ENCODE results near the gene ATP6V1G2. TPM values are rescaled to one million over a fixed set of nuclear protein-coding genes. Genes with fewer than 3 reads are reported as not detected.
A peak's percentile ranks its signal among the peaks of the same experiment; 100 is the strongest.

ATP6V1G2 gene
- total and polyA plus RNA-seq, 8 donors, result 0.16 to 2.1 (median 0.50) TPM

DNA sequence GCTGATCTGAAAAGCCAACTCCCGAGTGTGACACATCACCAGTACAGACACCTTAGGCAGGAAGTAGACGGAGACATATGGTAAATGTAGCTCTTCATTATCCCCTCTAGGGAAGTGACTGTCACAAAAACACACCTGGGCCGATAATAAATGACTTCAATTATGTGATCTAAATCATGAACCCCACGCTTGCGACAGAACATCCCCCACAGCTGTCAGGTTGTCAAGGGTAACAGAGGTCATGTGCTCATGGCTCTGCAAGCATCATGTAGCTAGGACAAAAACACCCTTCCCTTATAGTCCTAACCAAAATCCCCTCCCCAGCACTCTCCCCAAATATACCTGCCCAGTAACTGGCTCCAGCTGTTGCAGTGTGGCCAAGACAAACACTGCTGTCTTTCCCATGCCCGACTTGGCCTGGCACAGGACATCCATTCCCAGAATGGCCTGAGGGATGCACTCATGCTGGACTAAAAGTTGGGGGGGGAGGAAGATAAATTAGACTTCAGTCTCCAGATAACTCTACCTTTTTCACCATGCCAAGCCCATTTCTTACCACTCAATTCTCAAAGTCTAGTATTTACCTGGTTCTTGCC lies 7.5 kb downstream of the ATP6V1G2 start:
- intact Hi-C loops (cut with DNase I), result no loop called here
- Histone ChIP-seq H3K27me3 (no peaks in the 10 kb centered on the region), H3K27ac (no peak overlapping the region), H3K36me3 (peaks cover 17 to 54% (median 41%) of the 10 kb centered on the region in 3 donors), H3K4me1 (peaks cover 22 to 32% (median 22%) of the 10 kb centered on the region in 3 donors), H3K9me3 (no peaks in the 10 kb centered on the region), H3K4me3 (peak overlapping the region in 2 of 4 donors; percentile 9 to 63)
- ATAC-seq, result peak in 3 of 4 donors; percentile 24 to 51 (median 35)
- TF ChIP-seq, protein P1, sequence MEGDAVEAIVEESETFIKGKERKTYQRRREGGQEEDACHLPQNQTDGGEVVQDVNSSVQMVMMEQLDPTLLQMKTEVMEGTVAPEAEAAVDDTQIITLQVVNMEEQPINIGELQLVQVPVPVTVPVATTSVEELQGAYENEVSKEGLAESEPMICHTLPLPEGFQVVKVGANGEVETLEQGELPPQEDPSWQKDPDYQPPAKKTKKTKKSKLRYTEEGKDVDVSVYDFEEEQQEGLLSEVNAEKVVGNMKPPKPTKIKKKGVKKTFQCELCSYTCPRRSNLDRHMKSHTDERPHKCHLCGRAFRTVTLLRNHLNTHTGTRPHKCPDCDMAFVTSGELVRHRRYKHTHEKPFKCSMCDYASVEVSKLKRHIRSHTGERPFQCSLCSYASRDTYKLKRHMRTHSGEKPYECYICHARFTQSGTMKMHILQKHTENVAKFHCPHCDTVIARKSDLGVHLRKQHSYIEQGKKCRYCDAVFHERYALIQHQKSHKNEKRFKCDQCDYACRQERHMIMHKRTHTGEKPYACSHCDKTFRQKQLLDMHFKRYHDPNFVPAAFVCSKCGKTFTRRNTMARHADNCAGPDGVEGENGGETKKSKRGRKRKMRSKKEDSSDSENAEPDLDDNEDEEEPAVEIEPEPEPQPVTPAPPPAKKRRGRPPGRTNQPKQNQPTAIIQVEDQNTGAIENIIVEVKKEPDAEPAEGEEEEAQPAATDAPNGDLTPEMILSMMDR (IDR thresholded peaks at IDR 0.05), result no peak
- peak in 5 of 6 donors; percentile 55 to 77 (median 63) for DNase-seq
- FAIRE-seq, result no peak
- 22 to 30% methylated on average over 6 of the region's 6 CpGs for WGBS, 2 donors

DNA sequence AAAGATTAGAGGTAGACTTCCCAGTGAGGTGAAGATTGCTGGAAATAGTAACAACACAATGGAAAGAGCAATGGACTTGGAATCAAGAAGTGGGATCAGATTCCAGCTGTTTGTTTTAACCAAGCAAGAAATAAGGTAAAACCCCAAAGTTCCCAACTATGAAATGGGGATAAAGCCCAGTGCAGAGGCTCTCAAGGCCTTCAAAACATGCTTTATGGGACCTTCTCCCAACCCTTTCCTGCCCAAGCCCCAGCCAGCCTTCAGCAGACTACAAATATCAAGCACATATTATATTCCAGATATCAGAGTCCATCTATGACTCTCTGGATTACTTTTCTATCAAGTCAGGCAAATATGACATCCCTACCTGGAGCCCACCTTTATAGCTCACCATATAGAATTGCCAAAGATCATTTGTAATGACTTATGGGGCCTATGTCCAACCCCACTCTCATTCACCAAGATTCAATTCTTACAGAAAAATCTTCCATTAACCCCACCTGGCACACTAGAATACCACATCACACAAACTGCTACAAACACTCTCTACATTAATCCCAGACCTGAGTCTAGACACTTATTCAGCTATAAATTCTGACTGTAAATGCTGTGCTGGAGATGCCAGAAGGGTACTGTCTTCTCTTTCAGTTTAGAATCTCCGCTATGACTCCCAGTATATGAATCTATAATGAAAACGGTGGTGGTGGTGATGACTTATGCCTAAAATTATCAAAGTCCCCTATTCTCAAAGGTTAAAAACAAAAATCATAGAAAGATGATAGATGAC lies 10.7 kb downstream of the ATP6V1G2 start:
- no peaks in the 10 kb centered on the region for H3K27me3 ChIP-seq
- H3K4me3 ChIP-seq, result no peak overlapping the region
- no peak overlapping the region for H3K27ac ChIP-seq
- ATAC-seq (no peak), FAIRE-seq (no peak), DNase-seq (no peak)
- H3K4me1 ChIP-seq, result peaks cover 18 to 24% (median 18%) of the 10 kb centered on the region in 3 donors
- intact Hi-C loops (cut with DNase I), result no loop called here
- peaks cover 17 to 86% (median 61%) of the 10 kb centered on the region in 3 donors for H3K36me3 ChIP-seq
- TF ChIP-seq, protein P1 (IDR thresholded peaks at IDR 0.05), result no peak
- 22 to 33% methylated on average over 2 of the region's 2 CpGs for WGBS, 2 donors
- no peaks in the 10 kb centered on the region for H3K9me3 ChIP-seq

DNA sequence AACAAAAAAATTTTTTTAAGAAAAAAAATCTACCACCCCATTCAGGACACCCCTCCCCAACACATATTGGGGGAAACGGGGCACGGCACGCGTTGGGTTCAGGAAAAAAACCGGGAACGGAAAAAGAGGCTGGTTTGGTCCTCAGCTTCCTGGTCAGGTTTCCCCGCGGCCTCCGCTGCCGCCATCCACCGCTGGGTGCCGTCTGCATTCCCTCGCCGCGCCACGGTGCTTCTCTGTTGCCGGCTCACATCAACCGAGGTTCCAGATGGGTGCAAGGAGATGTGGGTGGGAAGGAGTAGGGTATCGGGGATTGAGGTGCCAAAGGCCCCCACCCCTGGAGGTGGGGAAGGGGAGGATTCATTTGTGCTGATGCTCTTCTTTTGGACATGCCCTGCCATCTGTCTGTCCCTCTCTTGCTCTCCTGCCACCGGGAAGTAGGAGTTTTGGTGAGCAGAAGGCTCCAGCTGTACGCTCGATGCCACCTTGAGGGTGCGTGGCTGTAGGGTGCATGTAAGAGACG lies 11.8 kb downstream of the ATP6V1G2 start:
- 89% methylated on average over 24 of the region's 24 CpGs for WGBS, 2 donors
- no peak for FAIRE-seq
- Histone ChIP-seq H3K4me3 (no peak overlapping the region), H3K9me3 (no peaks in the 10 kb centered on the region), H3K27ac (no peak overlapping the region), H3K27me3 (no peaks in the 10 kb centered on the region), H3K4me1 (peaks cover 13 to 21% (median 17%) of the 10 kb centered on the region in 3 donors), H3K36me3 (peaks cover 17 to 88% (median 60%) of the 10 kb centered on the region in 3 donors)
- no peak for DNase-seq
- intact Hi-C loops (cut with DNase I), result no loop called here
- ATAC-seq, result no peak
- TF ChIP-seq, protein P1 (IDR thresholded peaks at IDR 0.05), result no peak

DNA sequence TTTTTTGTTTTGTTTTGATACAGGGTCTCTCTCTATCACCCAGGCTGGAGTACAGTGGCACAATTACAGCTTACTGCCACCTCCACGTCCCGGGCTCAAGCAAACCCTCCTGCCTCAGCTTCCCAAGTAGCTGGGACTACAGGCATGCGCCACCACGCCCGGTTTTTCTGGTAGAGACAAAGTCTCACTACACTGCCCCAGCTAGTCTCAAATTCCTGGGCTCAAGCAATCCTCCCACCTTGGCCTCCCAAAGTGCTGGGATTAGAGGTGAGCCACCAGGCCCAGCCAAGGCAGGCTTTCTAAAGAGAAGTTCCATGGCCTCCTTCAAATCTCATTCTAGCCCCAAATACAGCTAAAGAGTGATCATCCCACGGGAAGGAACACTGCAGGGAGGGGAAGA lies 12.4 kb downstream of the ATP6V1G2 start:
- intact Hi-C loops (cut with DNase I), result no loop called here

More for the DNA sequence above, 12.4 kb downstream of the ATP6V1G2 start:
- no peaks in the 10 kb centered on the region for H3K27me3 ChIP-seq
- FAIRE-seq (no peak), ATAC-seq (no peak), DNase-seq (no peak)
- H3K27ac ChIP-seq, result no peak overlapping the region
- peaks cover 17 to 87% (median 59%) of the 10 kb centered on the region in 3 donors for H3K36me3 ChIP-seq
- 94% methylated on average over 6 of the region's 6 CpGs for WGBS, 2 donors
- TF ChIP-seq, protein P1 (IDR thresholded peaks at IDR 0.05), result no peak
- no peaks in the 10 kb centered on the region for H3K9me3 ChIP-seq
- peaks cover 8 to 18% (median 15%) of the 10 kb centered on the region in 3 donors for H3K4me1 ChIP-seq
- no peak overlapping the region for H3K4me3 ChIP-seq

Measured in pancreas (tissue), 10 donors.